ENCODE data around the gene CFC1.
"Not testable (repeated sequence)": the region's sequence is repeated elsewhere in the genome, so short reads cannot be mapped to it uniquely, and the experiment has no call there.

Gene CFC1

GRCh38 chr2:130599393-130599792 is at the start of gene CFC1:
Gene CFC1, minus strand, starts transcription at chr2:130599575. Its CDS starts 288 bp downstream, at chr2:130599287.
- not testable (repeated sequence) for DNase-seq (ENCODE audit: low spot score)

- not testable (repeated sequence) for DNase-seq (ENCODE audit: low spot score)
Observed at GRCh38 chr2:130641688-130642087, 42.3 kb upstream of the CFC1 start.

- not testable (repeated sequence) for DNase-seq (ENCODE audit: low spot score)
Observed at GRCh38 chr2:130638973-130639372, 39.6 kb upstream of the CFC1 start.

- not testable (repeated sequence) for DNase-seq (ENCODE audit: low spot score)
Observed at GRCh38 chr2:130628784-130629475, 29.6 kb upstream of the CFC1 start.

- not testable (repeated sequence) for DNase-seq (ENCODE audit: low spot score)
Observed at GRCh38 chr2:130611140-130611539, 11.8 kb upstream of the CFC1 start, which contains the start of gene POTEJ. Gene POTEJ, plus strand, starts transcription at chr2:130611440. Its CDS starts 93 bp downstream, at chr2:130611533.

- not testable (repeated sequence) for DNase-seq (ENCODE audit: low spot score)
Observed at GRCh38 chr2:130610486-130610885, 11.1 kb upstream of the CFC1 start.

- not testable (repeated sequence) for DNase-seq (ENCODE audit: low spot score)
Observed at GRCh38 chr2:130609002-130609920, 9.9 kb upstream of the CFC1 start.

- DNase-seq (ENCODE audit: low spot score), result not testable (repeated sequence)
Observed at GRCh38 chr2:130608276-130609001, 9.1 kb upstream of the CFC1 start.

GRCh38 chr2:130601648-130602302 is 2.4 kb upstream of the CFC1 start:
- not testable (repeated sequence) for DNase-seq (ENCODE audit: low spot score)

- DNase-seq (ENCODE audit: low spot score), result not testable (repeated sequence)
Observed at GRCh38 chr2:130599926-130600325, 551 bp upstream of the CFC1 start.

- DNase-seq (ENCODE audit: low spot score), result not testable (repeated sequence)
Observed at GRCh38 chr2:130598463-130598862, 912 bp downstream of the CFC1 start.

- DNase-seq (ENCODE audit: low spot score), result not testable (repeated sequence)
Observed at GRCh38 chr2:130597994-130598393, 1.4 kb downstream of the CFC1 start.

GRCh38 chr2:130596757-130597156 is 2.6 kb downstream of the CFC1 start:
- DNase-seq (ENCODE audit: low spot score), result not testable (repeated sequence)

GRCh38 chr2:130594011-130594410 is 5.4 kb downstream of the CFC1 start:
- not testable (repeated sequence) for DNase-seq (ENCODE audit: low spot score)

GRCh38 chr2:130592791-130593414 is 6.5 kb downstream of the CFC1 start:
- DNase-seq (ENCODE audit: low spot score), result not testable (repeated sequence)

- DNase-seq (ENCODE audit: low spot score), result not testable (repeated sequence)
Observed at GRCh38 chr2:130590842-130591359, 8.5 kb downstream of the CFC1 start.

GRCh38 chr2:130590170-130590841 is 9.1 kb downstream of the CFC1 start:
- DNase-seq (ENCODE audit: low spot score), result not testable (repeated sequence)

GRCh38 chr2:130588688-130589458 is 10.5 kb downstream of the CFC1 start:
- DNase-seq (ENCODE audit: low spot score), result not testable (repeated sequence)

- not testable (repeated sequence) for DNase-seq (ENCODE audit: low spot score)
Observed at GRCh38 chr2:130584726-130585125, 14.6 kb downstream of the CFC1 start.

Data from HuH-7 (cell line).